HUES48 (cell line): ENCODE data around the gene RNF180.

Source experiments
- H3K27ac ChIP-seq: one replicate; pipeline ENCODE4 v1.7.0; 2013; ENCODE audit warnings: low read depth, low read length, inconsistent platforms
- H3K27me3 ChIP-seq: 2 replicates; pipeline ENCODE4 v1.6.1; 2013; ENCODE audit warnings: mild to moderate bottlenecking, low read length; ENCODE audit not compliant: control insufficient read depth, insufficient read depth
- H3K36me3 ChIP-seq: 2 replicates; pipeline ENCODE4 v1.6.1; 2013; ENCODE audit warnings: low read length; ENCODE audit not compliant: control insufficient read depth, insufficient read depth
- H3K4me1 ChIP-seq: 2 replicates; pipeline ENCODE4 v1.6.1; 2013; ENCODE audit warnings: mild to moderate bottlenecking, low read length; ENCODE audit not compliant: control insufficient read depth, insufficient read depth
- H3K4me3 ChIP-seq: 2 replicates; pipeline ENCODE4 v1.5.1; 2013; ENCODE audit warnings: mild to moderate bottlenecking, low read depth, low read length
- H3K9ac ChIP-seq: 2 replicates; pipeline ENCODE4 v1.6.1; 2013; ENCODE audit warnings: mild to moderate bottlenecking, low read depth, low read length, moderate library complexity
- H3K9me3 ChIP-seq: 2 replicates; pipeline ENCODE4 v1.6.1; 2013; ENCODE audit warnings: low read length; ENCODE audit not compliant: control insufficient read depth, insufficient read depth

The RNF180 gene

GRCh38 chr5:64315778-64316177, 150.1 kb downstream of the RNF180 start:
- Histone ChIP-seq H3K9me3 (no peaks in the 10 kb centered on the region), H3K4me1 (no peaks in the 10 kb centered on the region), H3K9ac (no peak overlapping the region), H3K4me3 (no peak overlapping the region), H3K27me3 (no peaks in the 10 kb centered on the region), H3K27ac (no peak overlapping the region), H3K36me3 (no peaks in the 10 kb centered on the region)

- Histone ChIP-seq H3K27me3 (no peaks in the 10 kb centered on the region), H3K9me3 (no peaks in the 10 kb centered on the region), H3K9ac (no peak overlapping the region), H3K27ac (no peak overlapping the region), H3K4me3 (no peak overlapping the region), H3K36me3 (no peaks in the 10 kb centered on the region), H3K4me1 (no peaks in the 10 kb centered on the region)
Measured at GRCh38 chr5:64318175-64318574, 152.5 kb downstream of the RNF180 start.

- H3K9me3 ChIP-seq = no peaks in the 10 kb centered on the region
- H3K9ac ChIP-seq = no peak overlapping the region
- no peaks in the 10 kb centered on the region for H3K36me3 ChIP-seq
- no peaks in the 10 kb centered on the region for H3K27me3 ChIP-seq
- H3K4me3 ChIP-seq = no peak overlapping the region
- H3K27ac ChIP-seq = no peak overlapping the region
- H3K4me1 ChIP-seq = no peaks in the 10 kb centered on the region
Measured at GRCh38 chr5:64323591-64323990, 157.9 kb downstream of the RNF180 start.

- Histone ChIP-seq H3K36me3 (no peaks in the 10 kb centered on the region), H3K4me1 (peaks cover 7% of the 10 kb centered on the region; the same call in 1 of the 2 replicates), H3K27ac (no peak overlapping the region), H3K9ac (no peak overlapping the region), H3K27me3 (no peaks in the 10 kb centered on the region), H3K9me3 (no peaks in the 10 kb centered on the region), H3K4me3 (no peak overlapping the region)
Measured at GRCh38 chr5:64330728-64331231, 165.1 kb downstream of the RNF180 start.

GRCh38 chr5:64331597-64332277, 166.1 kb downstream of the RNF180 start:
- no peak overlapping the region for H3K27ac ChIP-seq
- no peak overlapping the region for H3K9ac ChIP-seq
- no peak overlapping the region for H3K4me3 ChIP-seq
- H3K9me3 ChIP-seq = no peaks in the 10 kb centered on the region
- H3K36me3 ChIP-seq = no peaks in the 10 kb centered on the region
- no peaks in the 10 kb centered on the region for H3K27me3 ChIP-seq
- H3K4me1 ChIP-seq = peaks cover 7% of the 10 kb centered on the region; the same call in 1 of the 2 replicates

GRCh38 chr5:64333886-64334285, 168.2 kb downstream of the RNF180 start:
- Histone ChIP-seq H3K9me3 (no peaks in the 10 kb centered on the region), H3K27me3 (no peaks in the 10 kb centered on the region), H3K36me3 (no peaks in the 10 kb centered on the region), H3K9ac (no peak overlapping the region), H3K27ac (no peak overlapping the region), H3K4me3 (no peak overlapping the region), H3K4me1 (peaks cover 7% of the 10 kb centered on the region; the same call in 1 of the 2 replicates)

GRCh38 chr5:64339769-64340168, 174.1 kb downstream of the RNF180 start:
- H3K27ac ChIP-seq = no peak overlapping the region

GRCh38 chr5:64340293-64340692, 174.7 kb downstream of the RNF180 start:
- H3K4me3 ChIP-seq = no peak overlapping the region
- no peaks in the 10 kb centered on the region for H3K9me3 ChIP-seq
- H3K4me1 ChIP-seq = no peaks in the 10 kb centered on the region
- no peak overlapping the region for H3K27ac ChIP-seq
- H3K36me3 ChIP-seq = no peaks in the 10 kb centered on the region
- no peak overlapping the region for H3K9ac ChIP-seq
- no peaks in the 10 kb centered on the region for H3K27me3 ChIP-seq

More at GRCh38 chr5:64339769-64340168, 174.1 kb downstream of the RNF180 start:
- Histone ChIP-seq H3K4me1 (no peaks in the 10 kb centered on the region), H3K9me3 (no peaks in the 10 kb centered on the region), H3K36me3 (no peaks in the 10 kb centered on the region), H3K4me3 (no peak overlapping the region), H3K27me3 (no peaks in the 10 kb centered on the region), H3K9ac (no peak overlapping the region)

- Histone ChIP-seq H3K27me3 (no peaks in the 10 kb centered on the region), H3K4me3 (no peak overlapping the region), H3K4me1 (no peaks in the 10 kb centered on the region), H3K9me3 (no peaks in the 10 kb centered on the region), H3K36me3 (no peaks in the 10 kb centered on the region), H3K27ac (no peak overlapping the region), H3K9ac (no peak overlapping the region)
Measured at GRCh38 chr5:64341340-64341739, 175.7 kb downstream of the RNF180 start.

- Histone ChIP-seq H3K9me3 (no peaks in the 10 kb centered on the region), H3K36me3 (no peaks in the 10 kb centered on the region), H3K4me1 (no peaks in the 10 kb centered on the region), H3K9ac (no peak overlapping the region), H3K4me3 (no peak overlapping the region), H3K27ac (no peak overlapping the region), H3K27me3 (no peaks in the 10 kb centered on the region)
Measured at GRCh38 chr5:64344501-64344900, 178.9 kb downstream of the RNF180 start.

- Histone ChIP-seq H3K9me3 (no peaks in the 10 kb centered on the region), H3K9ac (no peak overlapping the region), H3K27me3 (no peaks in the 10 kb centered on the region), H3K4me3 (no peak overlapping the region), H3K36me3 (no peaks in the 10 kb centered on the region), H3K4me1 (no peaks in the 10 kb centered on the region), H3K27ac (no peak overlapping the region)
Measured at GRCh38 chr5:64347309-64347708, 181.7 kb downstream of the RNF180 start.
